Naive thymus-derived CD4-positive, alpha-beta T cell (primary cell): ENCODE measurements around the gene SEC61G. TPM values are rescaled to one million over a fixed set of nuclear protein-coding genes. Genes with fewer than 3 reads are reported as not detected.

ENCODE experiments used
- ATAC-seq: fragments of 150-1000 bp; cut with Tn5 transposase; 2 replicates; pipeline ENCODE4 v1.10.0; 2021; ENCODE audit warnings: mild to moderate bottlenecking, moderate library complexity
- CTCF ChIA-PET: fragments of 350-600 bp; sonication (Branson Sonifier 250); formaldehyde crosslinking; loops from one replicate; lab custom pipeline; 2021; ENCODE audit warnings: antibody characterized with exemption; lab: Charles Lee
- POLR2A ChIA-PET: fragments of 350-600 bp; sonication (Branson Sonifier 250); formaldehyde crosslinking; loops from one replicate; lab custom pipeline; 2021; ENCODE audit warnings: antibody characterized with exemption, inconsistent platforms; lab: Charles Lee
- DNase-seq, 9 donors: peaks; one replicate each; pipeline versions ENCODE4 v3.0.0 to v3.0.0-alpha.2; 2020 to 2022; ENCODE audit warnings: mixed read lengths in 1 of 9
- H3K27ac ChIP-seq: one replicate; pipeline ENCODE4 v1.7.0; 2013; ENCODE audit warnings: mild to moderate bottlenecking, low read depth, low read length, moderate library complexity
- H3K27me3 ChIP-seq, 2 donors: one replicate each; pipeline ENCODE4 v1.7.0; 2013; ENCODE audit warnings: low read length in 2 of 2, mild to moderate bottlenecking in 2 of 2, moderate library complexity in 2 of 2; ENCODE audit not compliant: control insufficient read depth in 2 of 2, insufficient read depth in 2 of 2
- H3K36me3 ChIP-seq, 3 experiments: 1 replicate in 2 of 3; 2 replicates in 1 of 3; pipeline ENCODE4 v1.7.0; 2013; ENCODE audit warnings: low read length in 3 of 3, mild to moderate bottlenecking in 3 of 3, moderate library complexity in 1 of 3; ENCODE audit not compliant: insufficient read depth in 3 of 3, control insufficient read depth in 2 of 3
- H3K4me1 ChIP-seq, 2 donors: one replicate each; pipeline ENCODE4 v1.7.0; 2013; ENCODE audit warnings: low read length in 2 of 2, mild to moderate bottlenecking in 2 of 2, moderate library complexity in 1 of 2; ENCODE audit not compliant: control insufficient read depth in 2 of 2, insufficient read depth in 2 of 2
- H3K4me3 ChIP-seq: 2 replicates; pipeline ENCODE4 v1.7.0; 2013; ENCODE audit warnings: mild to moderate bottlenecking, low read length
- H3K9me3 ChIP-seq, 3 experiments: 1 replicate in 2 of 3; 2 replicates in 1 of 3; pipeline ENCODE4 v1.7.0; 2013; ENCODE audit warnings: low read length in 3 of 3; ENCODE audit not compliant: control insufficient read depth in 2 of 3
- H3K27ac Mint-ChIP-seq, 9 donors: one replicate each; pipeline ENCODE4 v1.8.0; 2020 to 2022; ENCODE audit warnings: mixed read lengths in 9 of 9, mild to moderate bottlenecking in 8 of 9, moderate library complexity in 5 of 9, inconsistent platforms in 2 of 9
- H3K27me3 Mint-ChIP-seq, 5 donors: one replicate each; pipeline ENCODE4 v1.8.0; 2021 to 2022; ENCODE audit warnings: mixed read lengths in 5 of 5, mild to moderate bottlenecking in 1 of 5
- H3K36me3 Mint-ChIP-seq, 5 donors: one replicate each; pipeline ENCODE4 v1.8.0; 2020 to 2022; ENCODE audit warnings: mixed read lengths in 5 of 5, mild to moderate bottlenecking in 3 of 5, inconsistent platforms in 1 of 5
- H3K4me1 Mint-ChIP-seq, 7 donors: one replicate each; pipeline ENCODE4 v1.8.0; 2020 to 2022; ENCODE audit warnings: mixed read lengths in 7 of 7, mild to moderate bottlenecking in 3 of 7, inconsistent platforms in 1 of 7
- H3K4me3 Mint-ChIP-seq, 10 donors: one replicate each; pipeline ENCODE4 v1.8.0; 2020 to 2022; ENCODE audit warnings: mild to moderate bottlenecking in 10 of 10, mixed read lengths in 10 of 10, moderate library complexity in 6 of 10, inconsistent platforms in 2 of 10
- H3K9me3 Mint-ChIP-seq, 11 donors: one replicate each; pipeline ENCODE4 v1.8.0; 2020 to 2022; ENCODE audit warnings: mixed read lengths in 11 of 11, mild to moderate bottlenecking in 4 of 11, inconsistent platforms in 1 of 11, moderate library complexity in 1 of 11
- intact Hi-C, 2 donors: fragments of 100-400 bp; cut with micrococcal nuclease; formaldehyde crosslinking; loops; one replicate each; pipeline ENCODE4 v1.15.1; 2023
- polyA plus RNA-seq, 2 donors: library from polyadenylated mRNA; unstranded; fragments of 300-500 nt; fragmentation: Illumina TruSeq; gene quantifications; one replicate each; pipeline ENCODE4 v1.2.3, GENCODE V29; 2021
- total RNA-seq, 6 experiments: library from RNA in 5 of 6; stranded (reverse) in 5 of 6; gene quantifications; 1 replicate in 5 of 6; 2 replicates in 1 of 6; pipeline ENCODE4 v1.2.3 and lab custom pipeline; 2021 to 2026

SEC61G gene
- total and polyA plus RNA-seq, 7 experiments from 2014 or later = 31.8 to 241 (median 49.3) TPM

GRCh38 chr7:54719974-54720373 is 39.0 kb downstream of the SEC61G start:
- DNase-seq = no peak
- no peaks in the 10 kb centered on the region for H3K27me3 ChIP-seq
- H3K4me1 Mint-ChIP-seq = no peaks in the 10 kb centered on the region
- H3K9me3 ChIP-seq = peaks cover 0 to 8% (median 0%) of the 10 kb centered on the region in 3 experiments
- H3K4me3 ChIP-seq = no peak overlapping the region
- POLR2A ChIA-PET = no interaction called here
- H3K27ac ChIP-seq = no peak overlapping the region
- H3K27me3 Mint-ChIP-seq = peaks cover 0 to 15% (median 8%) of the 10 kb centered on the region in 5 donors
- H3K36me3 ChIP-seq = no peaks in the 10 kb centered on the region
- H3K27ac Mint-ChIP-seq = no peak overlapping the region
- H3K4me3 Mint-ChIP-seq = no peak overlapping the region
- CTCF ChIA-PET = no interaction called here
- peaks cover 0 to 5% (median 0%) of the 10 kb centered on the region in 5 donors for H3K36me3 Mint-ChIP-seq
- no peaks in the 10 kb centered on the region for H3K4me1 ChIP-seq
- H3K9me3 Mint-ChIP-seq = peaks cover 0 to 55% (median 12%) of the 10 kb centered on the region in 11 donors
- intact Hi-C loops = no loop called here
- no peak for ATAC-seq

DNA sequence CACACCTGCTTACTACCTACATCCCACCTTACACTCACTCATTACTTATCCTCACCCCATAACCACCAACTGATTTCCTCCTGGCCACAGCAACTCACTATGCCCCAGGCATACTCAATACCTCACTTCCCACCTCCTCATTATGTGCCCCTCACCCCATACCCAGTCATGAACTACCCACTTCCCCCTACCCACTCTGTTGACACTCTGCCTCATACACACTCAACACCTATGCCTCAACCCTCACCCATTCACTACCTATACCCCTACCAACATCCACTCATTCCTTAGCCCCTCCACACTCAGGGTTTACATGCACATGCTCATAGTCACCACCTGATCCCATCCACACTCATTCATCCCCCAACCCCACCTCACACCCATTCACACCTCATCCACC is 39.6 kb downstream of the SEC61G start:
- no peak overlapping the region for H3K27ac Mint-ChIP-seq
- no peaks in the 10 kb centered on the region for H3K4me1 Mint-ChIP-seq

DNA sequence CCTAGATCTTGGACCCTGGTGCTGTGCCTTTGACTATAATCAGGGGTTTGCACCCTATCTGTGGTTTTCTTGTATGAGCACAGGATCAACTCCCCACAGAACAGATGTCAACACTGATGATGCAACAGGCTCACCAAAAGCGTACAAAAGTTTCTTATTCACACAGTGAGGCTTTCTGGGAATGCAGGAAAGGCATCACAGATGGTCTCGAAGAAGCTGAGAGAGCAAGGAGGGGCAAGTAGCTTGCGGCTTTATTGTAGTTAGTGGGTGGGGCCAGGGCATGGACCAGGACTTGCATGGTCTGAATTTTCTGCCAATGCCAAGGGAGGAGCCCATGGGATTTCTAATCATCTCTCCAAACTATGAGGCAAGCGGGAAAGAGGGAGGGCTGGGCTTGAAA is 46.2 kb downstream of the SEC61G start:
- POLR2A ChIA-PET = no interaction called here
- no peak for ATAC-seq
- Histone ChIP-seq H3K36me3 (no peaks in the 10 kb centered on the region), H3K4me1 (no peaks in the 10 kb centered on the region), H3K9me3 (peaks cover 0 to 8% (median 0%) of the 10 kb centered on the region in 3 experiments), H3K4me3 (no peak overlapping the region), H3K27me3 (no peaks in the 10 kb centered on the region), H3K27ac (no peak overlapping the region)
- Mint-ChIP-seq H3K4me3 (no peak overlapping the region), H3K4me1 (no peaks in the 10 kb centered on the region), H3K36me3 (peaks cover 0 to 6% (median 0%) of the 10 kb centered on the region in 5 donors), H3K27me3 (peaks cover 0 to 7% (median 4%) of the 10 kb centered on the region in 5 donors), H3K9me3 (peaks cover 4 to 51% (median 12%) of the 10 kb centered on the region in 11 donors), H3K27ac (no peak overlapping the region)
- CTCF ChIA-PET = no interaction called here
- intact Hi-C loops = no loop called here
- DNase-seq = no peak

More for the DNA sequence above, 39.6 kb downstream of the SEC61G start:
- POLR2A ChIA-PET = no interaction called here
- CTCF ChIA-PET = no interaction called here
- Mint-ChIP-seq H3K27me3 (peaks cover 0 to 14% (median 8%) of the 10 kb centered on the region in 5 donors), H3K9me3 (peaks cover 0 to 52% (median 11%) of the 10 kb centered on the region in 11 donors), H3K4me3 (no peak overlapping the region), H3K36me3 (peaks cover 0 to 5% (median 0%) of the 10 kb centered on the region in 5 donors)
- Histone ChIP-seq H3K4me3 (no peak overlapping the region), H3K9me3 (peaks cover 0 to 8% (median 0%) of the 10 kb centered on the region in 3 experiments), H3K4me1 (no peaks in the 10 kb centered on the region), H3K27me3 (no peaks in the 10 kb centered on the region), H3K27ac (no peak overlapping the region), H3K36me3 (no peaks in the 10 kb centered on the region)
- no peak for ATAC-seq
- intact Hi-C loops = no loop called here
- DNase-seq = no peak

DNA sequence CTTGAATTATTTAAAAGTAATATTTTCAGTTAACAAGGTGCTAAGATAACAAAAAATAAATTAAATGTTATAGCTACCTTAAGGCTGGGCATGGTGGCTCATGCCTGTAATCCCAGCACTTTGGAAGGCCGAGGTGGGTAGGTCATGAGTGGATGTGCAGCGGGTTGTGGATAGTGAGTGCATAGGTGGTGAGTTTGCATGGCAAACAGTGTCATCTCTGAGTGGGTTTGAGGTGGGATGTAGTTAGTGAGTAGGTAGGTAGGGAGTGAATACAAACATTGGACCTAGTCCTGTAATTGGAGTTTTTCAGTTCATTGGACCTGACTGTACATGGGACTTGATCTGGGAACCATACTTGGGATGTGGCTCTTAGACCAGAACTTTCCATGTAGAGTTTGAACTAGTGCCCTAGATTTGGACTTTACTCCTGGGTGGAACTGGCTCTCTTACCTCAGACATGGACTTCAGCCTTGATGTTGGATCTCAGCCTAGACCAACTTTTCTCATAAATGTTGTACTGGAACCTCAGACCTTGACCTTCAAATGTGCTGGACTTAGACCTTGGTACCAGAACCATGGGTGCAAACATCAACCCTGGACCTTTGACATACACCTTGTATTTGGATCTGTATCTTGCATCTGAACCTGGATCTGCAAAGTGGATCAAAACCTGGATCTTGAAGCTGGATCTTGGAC is 47.0 kb downstream of the SEC61G start:
- DNase-seq = no peak
- peaks cover 5 to 51% (median 10%) of the 10 kb centered on the region in 11 donors for H3K9me3 Mint-ChIP-seq
- no peak overlapping the region for H3K4me3 Mint-ChIP-seq
- H3K4me3 ChIP-seq = no peak overlapping the region
- ChIA-PET CTCF (no interaction called here), POLR2A (no interaction called here)
- intact Hi-C loops = no loop called here
- no peak overlapping the region for H3K27ac Mint-ChIP-seq
- no peaks in the 10 kb centered on the region for H3K4me1 Mint-ChIP-seq
- no peaks in the 10 kb centered on the region for H3K36me3 ChIP-seq
- H3K27me3 Mint-ChIP-seq = peaks cover 0 to 7% (median 4%) of the 10 kb centered on the region in 5 donors
- ATAC-seq = no peak
- no peaks in the 10 kb centered on the region for H3K4me1 ChIP-seq
- peaks cover 0 to 6% (median 0%) of the 10 kb centered on the region in 5 donors for H3K36me3 Mint-ChIP-seq
- H3K9me3 ChIP-seq = peaks cover 0 to 8% (median 0%) of the 10 kb centered on the region in 3 experiments
- no peaks in the 10 kb centered on the region for H3K27me3 ChIP-seq
- H3K27ac ChIP-seq = no peak overlapping the region

DNA sequence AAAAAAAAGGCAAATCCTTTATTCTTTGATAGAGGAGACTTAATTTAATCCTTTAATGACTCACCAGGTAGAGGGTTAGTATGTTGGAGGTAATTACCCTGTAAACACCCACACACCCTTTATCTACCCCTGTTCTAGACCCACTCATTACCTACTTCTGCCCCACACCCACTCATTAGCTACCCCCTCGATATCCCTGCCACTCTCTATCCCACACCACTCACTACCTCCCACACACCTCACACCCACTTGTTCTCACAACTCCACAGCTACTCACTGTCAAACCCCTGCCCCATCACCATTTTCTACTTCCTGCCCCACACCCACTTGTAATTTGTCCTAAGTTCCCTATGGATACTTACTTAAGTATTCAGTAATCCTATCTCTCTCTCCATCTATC is 49.7 kb downstream of the SEC61G start:
- H3K4me3 Mint-ChIP-seq = no peak overlapping the region
- intact Hi-C loops = no loop called here
- H3K27ac Mint-ChIP-seq = no peak overlapping the region
- H3K4me1 Mint-ChIP-seq = no peaks in the 10 kb centered on the region
- Histone ChIP-seq H3K4me3 (no peak overlapping the region), H3K4me1 (no peaks in the 10 kb centered on the region), H3K27me3 (no peaks in the 10 kb centered on the region), H3K27ac (no peak overlapping the region), H3K36me3 (no peaks in the 10 kb centered on the region), H3K9me3 (peaks cover 0 to 8% (median 0%) of the 10 kb centered on the region in 3 experiments)
- ChIA-PET POLR2A (no interaction called here), CTCF (no interaction called here)
- H3K27me3 Mint-ChIP-seq = peaks cover 0 to 8% (median 4%) of the 10 kb centered on the region in 5 donors
- ATAC-seq (no peak), DNase-seq (no peak)
- H3K9me3 Mint-ChIP-seq = peaks cover 6 to 48% (median 14%) of the 10 kb centered on the region in 11 donors
- H3K36me3 Mint-ChIP-seq = peaks cover 0 to 6% (median 0%) of the 10 kb centered on the region in 5 donors

DNA sequence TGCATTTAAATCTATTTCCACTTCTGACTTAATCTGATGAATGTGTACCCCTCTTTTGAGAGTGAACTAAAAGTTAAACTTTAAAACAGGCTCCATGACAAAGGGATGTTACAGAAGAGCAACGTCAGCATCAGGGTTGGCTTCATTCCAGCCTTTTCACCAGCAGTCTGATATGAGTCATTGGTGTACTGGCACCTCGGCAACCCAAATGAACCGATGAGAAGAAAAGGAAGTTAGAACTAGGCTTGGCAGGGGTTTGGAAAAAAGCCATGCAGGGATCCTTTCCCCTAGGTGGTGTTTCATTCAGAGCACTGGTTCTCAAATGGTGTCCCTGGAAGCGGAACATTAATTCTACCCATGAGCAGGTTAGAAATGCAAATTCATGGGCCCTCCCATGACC is 53.6 kb downstream of the SEC61G start:
- Mint-ChIP-seq H3K4me3 (no peak overlapping the region), H3K27ac (no peak overlapping the region), H3K36me3 (peaks cover 0 to 6% (median 0%) of the 10 kb centered on the region in 5 donors), H3K4me1 (no peaks in the 10 kb centered on the region), H3K27me3 (peaks cover 0 to 7% (median 6%) of the 10 kb centered on the region in 5 donors), H3K9me3 (peaks cover 6 to 50% (median 13%) of the 10 kb centered on the region in 11 donors)
- ATAC-seq = no peak
- H3K27me3 ChIP-seq = no peaks in the 10 kb centered on the region
- intact Hi-C loops = no loop called here
- no peaks in the 10 kb centered on the region for H3K4me1 ChIP-seq
- CTCF ChIA-PET = interaction anchor here (0.7 kb wide), 1 partner anchor 56 kb away, joined by 3 read pairs; no protein-coding TSS in a partner anchor
- H3K4me3 ChIP-seq = no peak overlapping the region
- POLR2A ChIA-PET = no interaction called here
- no peak overlapping the region for H3K27ac ChIP-seq
- peaks cover 0 to 8% (median 0%) of the 10 kb centered on the region in 3 experiments for H3K9me3 ChIP-seq
- H3K36me3 ChIP-seq = no peaks in the 10 kb centered on the region
- DNase-seq = no peak
